GM18519 (cell line): ENCODE data around the gene MRC2.

Source experiments
- ATAC-seq: cut with Tn5 transposase; IDR thresholded peaks from one replicate; pipeline ENCODE4 v1.9.1; 2021; ENCODE audit warnings: mild to moderate bottlenecking, moderate library complexity; ENCODE audit not compliant: unreplicated experiment, low FRiP score

MRC2 gene

DNA sequence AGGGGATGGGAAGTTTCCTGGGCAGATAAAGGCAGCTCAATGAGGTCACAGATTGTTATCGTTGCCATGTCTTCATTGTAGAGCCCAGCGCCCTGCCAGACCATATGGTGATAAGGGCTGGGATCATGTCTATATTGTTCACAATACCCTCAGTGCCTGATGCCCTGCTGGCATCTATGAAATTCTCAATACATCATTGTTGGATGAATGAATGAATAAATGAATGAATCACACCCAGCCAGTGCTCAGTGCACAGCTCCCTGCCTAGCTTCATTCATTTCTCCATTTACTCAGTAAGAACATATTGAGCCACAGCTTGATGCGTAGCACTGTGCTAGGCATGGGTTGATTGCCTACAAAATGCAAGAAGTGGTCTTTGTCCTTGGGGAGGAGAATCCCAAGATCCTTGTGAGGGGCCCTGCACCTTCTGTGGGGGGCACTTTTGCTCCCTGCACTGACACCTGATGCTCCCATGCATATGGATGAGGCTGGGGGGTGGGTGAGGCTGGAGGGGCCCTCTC, 29.7 kb downstream of the MRC2 start:
- ATAC-seq = no peak

DNA sequence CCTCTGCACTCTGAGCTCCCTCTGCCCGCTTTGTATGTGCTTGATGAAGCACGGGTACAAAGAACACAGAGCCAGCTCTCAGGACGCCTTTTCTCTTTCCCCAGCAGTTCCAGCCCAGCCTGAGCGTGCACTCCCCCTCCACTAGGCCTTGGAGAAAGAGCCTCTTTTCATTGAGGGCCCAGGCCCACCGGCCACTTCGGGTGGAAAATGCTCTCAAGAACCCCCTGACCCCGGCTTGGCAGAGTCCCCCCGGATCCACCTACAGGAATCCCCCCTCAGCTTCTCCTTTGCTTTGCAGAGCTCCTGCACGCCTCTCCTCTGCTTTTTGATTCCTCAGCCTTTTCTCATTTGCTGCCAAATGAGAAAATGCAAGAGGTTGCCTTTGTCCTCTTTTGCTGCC, 30.2 kb downstream of the MRC2 start:
- no peak for ATAC-seq

- no peak for ATAC-seq
These were observed 30.9 kb downstream of the MRC2 start for GRCh38 chr17:62658136-62658920.

- no peak for ATAC-seq
These were observed 33.2 kb downstream of the MRC2 start for GRCh38 chr17:62660629-62661118.

DNA sequence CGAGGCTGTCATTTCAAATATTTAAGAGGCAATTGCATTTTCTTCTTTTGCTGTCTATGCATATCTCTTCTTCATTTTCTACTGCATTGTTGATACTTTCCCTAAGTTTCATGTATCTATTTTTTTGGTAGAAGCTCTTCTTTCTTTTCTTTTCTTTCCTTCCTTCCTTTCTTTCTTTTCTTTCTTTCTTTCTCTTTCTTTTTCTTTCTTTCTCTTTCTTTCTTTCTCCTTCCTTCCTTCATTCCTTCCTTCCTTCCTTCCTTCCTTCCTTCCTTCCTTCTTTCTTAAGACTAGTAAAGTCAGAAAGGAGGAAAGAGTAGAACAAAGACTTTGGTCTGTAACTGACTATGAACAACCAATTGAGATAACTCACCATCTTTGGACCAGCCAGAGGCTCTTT, 33.9 kb downstream of the MRC2 start:
- no peak for ATAC-seq

DNA sequence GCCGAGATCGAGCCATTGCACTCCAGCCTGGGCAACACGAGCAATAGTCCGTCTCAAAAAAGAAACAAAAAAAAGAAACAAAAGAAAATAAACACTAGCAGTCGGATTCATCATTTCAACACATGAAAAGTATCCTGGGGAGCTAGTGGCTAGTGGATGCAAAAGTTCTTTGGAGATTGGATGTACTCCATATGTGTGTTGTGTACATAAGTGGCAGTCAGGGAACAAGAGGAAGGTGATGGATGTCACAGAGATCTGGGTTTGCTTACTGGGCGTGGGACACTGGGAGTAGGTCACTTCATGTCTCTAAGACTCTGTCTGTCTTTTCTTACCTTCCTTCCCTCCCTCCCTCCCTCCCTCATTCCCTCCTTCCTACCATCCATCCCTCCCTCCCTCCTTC, 35.4 kb downstream of the MRC2 start:
- ATAC-seq = no peak

- ATAC-seq = no peak
These were observed 35.8 kb downstream of the MRC2 start for GRCh38 chr17:62663304-62663703.

DNA sequence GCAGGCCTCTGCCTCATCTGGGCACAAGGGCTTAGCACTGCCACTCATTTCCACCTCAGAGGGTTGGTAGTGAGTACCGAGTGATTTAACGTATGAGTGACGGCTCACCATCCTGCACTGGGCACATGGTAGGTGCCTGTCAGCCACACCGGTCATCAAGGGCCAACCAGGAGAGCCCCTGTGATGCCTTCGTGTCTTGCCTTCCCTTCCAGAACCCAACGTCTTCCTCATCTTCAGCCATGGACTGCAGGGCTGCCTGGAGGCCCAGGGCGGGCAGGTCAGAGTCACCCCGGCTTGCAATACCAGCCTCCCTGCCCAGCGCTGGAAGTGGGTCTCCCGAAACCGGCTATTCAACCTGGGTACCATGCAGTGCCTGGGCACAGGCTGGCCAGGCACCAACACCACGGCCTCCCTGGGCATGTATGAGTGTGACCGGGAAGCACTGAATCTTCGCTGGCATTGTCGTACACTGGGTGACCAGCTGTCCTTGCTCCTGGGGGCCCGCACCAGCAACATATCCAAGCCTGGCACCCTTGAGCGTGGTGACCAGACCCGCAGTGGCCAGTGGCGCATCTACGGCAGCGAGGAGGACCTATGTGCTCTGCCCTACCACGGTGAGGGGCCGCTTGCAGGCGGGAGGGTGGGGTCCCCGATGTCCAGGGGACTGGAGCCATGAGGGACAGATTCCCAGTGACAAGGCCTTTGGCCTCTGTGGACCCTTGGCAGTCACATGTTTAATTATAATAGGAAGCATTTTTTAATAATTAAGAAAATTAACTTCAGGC, 37.1 kb downstream of the MRC2 start:
- ATAC-seq = no peak

GRCh38 chr17:62665599-62665998, 38.1 kb downstream of the MRC2 start:
- ATAC-seq = no peak

DNA sequence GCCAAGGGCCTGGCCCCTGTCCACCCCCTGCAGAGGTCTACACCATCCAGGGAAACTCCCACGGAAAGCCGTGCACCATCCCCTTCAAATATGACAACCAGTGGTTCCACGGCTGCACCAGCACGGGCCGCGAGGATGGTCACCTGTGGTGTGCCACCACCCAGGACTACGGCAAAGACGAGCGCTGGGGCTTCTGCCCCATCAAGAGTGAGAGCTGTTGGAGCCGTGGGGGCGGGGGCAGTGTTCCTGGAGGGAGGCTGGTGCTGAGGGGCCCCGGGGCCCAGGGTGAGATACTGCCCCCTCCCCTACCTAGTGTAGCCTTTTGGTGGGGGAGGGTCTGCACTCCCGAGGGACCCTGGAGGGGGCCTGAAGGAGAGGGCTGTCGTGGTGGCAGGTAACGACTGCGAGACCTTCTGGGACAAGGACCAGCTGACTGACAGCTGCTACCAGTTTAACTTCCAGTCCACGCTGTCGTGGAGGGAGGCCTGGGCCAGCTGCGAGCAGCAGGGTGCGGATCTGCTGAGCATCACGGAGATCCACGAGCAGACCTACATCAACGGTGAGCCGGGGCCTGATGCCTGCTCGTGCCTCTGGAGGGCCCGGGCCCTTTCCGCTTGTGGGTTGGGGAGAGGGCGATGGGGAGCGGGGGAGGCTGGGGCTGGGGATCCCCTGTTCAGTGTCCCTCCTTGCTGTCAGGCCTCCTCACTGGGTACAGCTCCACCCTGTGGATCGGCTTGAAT, 38.8 kb downstream of the MRC2 start:
- ATAC-seq = no peak

- ATAC-seq = no peak
These were observed 39.5 kb downstream of the MRC2 start for GRCh38 chr17:62666801-62667591.

GRCh38 chr17:62668091-62668804, 40.8 kb downstream of the MRC2 start:
- ATAC-seq = no peak

- ATAC-seq = no peak
These were observed 42.8 kb downstream of the MRC2 start for GRCh38 chr17:62670202-62670821.

DNA sequence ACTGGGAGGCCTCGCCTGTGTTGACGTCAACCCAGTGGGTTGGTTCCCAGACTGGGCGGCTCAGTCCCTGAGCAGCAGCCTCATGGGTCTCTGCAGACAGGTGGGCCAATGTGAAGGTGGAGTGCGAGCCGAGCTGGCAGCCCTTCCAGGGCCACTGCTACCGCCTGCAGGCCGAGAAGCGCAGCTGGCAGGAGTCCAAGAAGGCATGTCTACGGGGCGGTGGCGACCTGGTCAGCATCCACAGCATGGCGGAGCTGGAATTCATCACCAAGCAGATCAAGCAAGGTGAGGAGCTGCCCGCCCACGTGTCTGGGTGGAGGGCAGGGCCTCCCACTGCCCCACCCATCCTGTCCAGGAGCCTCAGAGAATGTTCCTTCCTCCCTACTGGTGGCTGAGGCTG, 44.1 kb downstream of the MRC2 start:
- ATAC-seq = no peak

DNA sequence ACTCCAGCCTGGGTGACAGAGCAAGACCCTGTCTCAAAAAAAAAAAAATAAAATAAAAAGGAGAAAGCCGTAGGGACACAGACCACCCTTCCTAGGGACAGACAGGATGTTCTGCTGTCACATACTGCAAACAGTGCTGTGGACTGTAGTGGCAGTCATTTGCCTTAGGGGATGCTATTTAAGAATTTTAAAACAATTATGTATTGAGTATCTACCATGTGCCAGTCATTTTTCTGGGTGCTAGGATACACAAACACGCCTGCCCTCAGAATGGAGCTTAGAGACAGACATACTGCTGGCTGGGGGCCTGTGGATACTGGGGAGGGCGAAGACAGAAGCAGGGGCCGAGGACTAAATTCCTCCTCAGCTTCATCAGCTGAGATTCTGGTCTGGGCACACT, 45.5 kb downstream of the MRC2 start:
- ATAC-seq = no peak

- no peak for ATAC-seq
These were observed 46.3 kb downstream of the MRC2 start for GRCh38 chr17:62673614-62674362.

GRCh38 chr17:62674363-62674739, 46.9 kb downstream of the MRC2 start:
- ATAC-seq = no peak

- ATAC-seq = no peak
These were observed 47.4 kb downstream of the MRC2 start for GRCh38 chr17:62674841-62675240.
